Nephron progenitor cell (in vitro differentiated cells): Measurements from ENCODE around the gene DLG3.

ENCODE experiments used
- DNase-seq: peaks from one replicate; pipeline ENCODE4 v3.0.0; 2021
- H3K27ac Mint-ChIP-seq: 2 replicates; pipeline ENCODE4 v1.8.0; 2021; ENCODE audit warnings: mild to moderate bottlenecking, moderate library complexity, mixed read lengths
- H3K27me3 Mint-ChIP-seq: 2 replicates; pipeline ENCODE4 v1.8.0; 2021; ENCODE audit warnings: mild to moderate bottlenecking, low read depth, mixed read lengths; ENCODE audit not compliant: poor library complexity
- H3K36me3 Mint-ChIP-seq: 2 replicates; pipeline ENCODE4 v1.8.0; 2021; ENCODE audit warnings: low read depth, mixed read lengths
- H3K4me1 Mint-ChIP-seq: 2 replicates; pipeline ENCODE4 v1.8.0; 2021; ENCODE audit warnings: mixed read lengths
- H3K4me3 Mint-ChIP-seq: 2 replicates; pipeline ENCODE4 v1.8.0; 2021; ENCODE audit warnings: mild to moderate bottlenecking, moderate library complexity, mixed read lengths
- H3K9me3 Mint-ChIP-seq: 2 replicates; pipeline ENCODE4 v1.8.0; 2021; ENCODE audit warnings: mild to moderate bottlenecking, moderate library complexity, mixed read lengths
- CTCF ChIP-seq: fragments of 200-600 bp; sonication (generic); IDR thresholded peaks from 2 replicates; pipeline ENCODE4 v1.5.0; 2021; ENCODE audit warnings: antibody characterized with exemption

Gene DLG3

GRCh38 chrX:70553516-70553915 is 108.9 kb downstream of the DLG3 start:
- no peak for TF ChIP-seq CTCF

GRCh38 chrX:70554081-70554480 is 109.4 kb downstream of the DLG3 start:
- no peak for DNase-seq
- Mint-ChIP-seq H3K27me3 (peaks cover 5% of the 10 kb centered on the region), H3K9me3 (peaks cover 20% of the 10 kb centered on the region), H3K36me3 (no peaks in the 10 kb centered on the region), H3K4me3 (no peak overlapping the region), H3K4me1 (no peaks in the 10 kb centered on the region), H3K27ac (no peak overlapping the region)
- no peak for TF ChIP-seq CTCF

More at GRCh38 chrX:70553516-70553915, 108.9 kb downstream of the DLG3 start:
- peaks cover 18% of the 10 kb centered on the region for H3K9me3 Mint-ChIP-seq
- no peak for DNase-seq
- peaks cover 5% of the 10 kb centered on the region for H3K27me3 Mint-ChIP-seq
- no peak overlapping the region for H3K27ac Mint-ChIP-seq
- no peak overlapping the region for H3K4me3 Mint-ChIP-seq
- H3K36me3 Mint-ChIP-seq, result no peaks in the 10 kb centered on the region
- no peaks in the 10 kb centered on the region for H3K4me1 Mint-ChIP-seq

- no peak for DNase-seq
- Mint-ChIP-seq H3K4me1 (no peaks in the 10 kb centered on the region), H3K36me3 (no peaks in the 10 kb centered on the region), H3K4me3 (no peak overlapping the region), H3K27ac (no peak overlapping the region), H3K9me3 (peaks cover 24% of the 10 kb centered on the region), H3K27me3 (peaks cover 3% of the 10 kb centered on the region)
- TF ChIP-seq CTCF, result no peak
Measured at GRCh38 chrX:70554523-70554922, 109.9 kb downstream of the DLG3 start.

- peaks cover 27% of the 10 kb centered on the region for H3K9me3 Mint-ChIP-seq
- H3K4me1 Mint-ChIP-seq, result no peaks in the 10 kb centered on the region
- H3K27me3 Mint-ChIP-seq, result no peaks in the 10 kb centered on the region
- no peak overlapping the region for H3K27ac Mint-ChIP-seq
- H3K4me3 Mint-ChIP-seq, result no peak overlapping the region
- TF ChIP-seq CTCF, result no peak
- no peak for DNase-seq
- H3K36me3 Mint-ChIP-seq, result no peaks in the 10 kb centered on the region
Measured at GRCh38 chrX:70554948-70555347, 110.3 kb downstream of the DLG3 start.
